Rectal smooth muscle tissue (tissue), 1 donor: ENCODE results near the gene SMTNL1.

Experiments used
- H3K27ac ChIP-seq: one replicate; pipeline ENCODE4 v1.7.0; 2013; ENCODE audit warnings: low read depth, low read length, inconsistent platforms
- H3K27me3 ChIP-seq: one replicate; pipeline ENCODE4 v1.7.0; 2013; ENCODE audit warnings: low read length; ENCODE audit not compliant: control insufficient read depth, insufficient read depth
- H3K36me3 ChIP-seq: one replicate; pipeline ENCODE4 v1.7.0; 2013; ENCODE audit warnings: low read length; ENCODE audit not compliant: control insufficient read depth, insufficient read depth
- H3K4me1 ChIP-seq: one replicate; pipeline ENCODE4 v1.7.0; 2013; ENCODE audit warnings: low read length; ENCODE audit not compliant: control insufficient read depth, insufficient read depth
- H3K4me3 ChIP-seq: one replicate; pipeline ENCODE4 v1.7.0; 2013; ENCODE audit warnings: low read length
- H3K9ac ChIP-seq: one replicate; pipeline ENCODE4 v1.7.0; 2013; ENCODE audit warnings: low read length

The SMTNL1 gene

DNA sequence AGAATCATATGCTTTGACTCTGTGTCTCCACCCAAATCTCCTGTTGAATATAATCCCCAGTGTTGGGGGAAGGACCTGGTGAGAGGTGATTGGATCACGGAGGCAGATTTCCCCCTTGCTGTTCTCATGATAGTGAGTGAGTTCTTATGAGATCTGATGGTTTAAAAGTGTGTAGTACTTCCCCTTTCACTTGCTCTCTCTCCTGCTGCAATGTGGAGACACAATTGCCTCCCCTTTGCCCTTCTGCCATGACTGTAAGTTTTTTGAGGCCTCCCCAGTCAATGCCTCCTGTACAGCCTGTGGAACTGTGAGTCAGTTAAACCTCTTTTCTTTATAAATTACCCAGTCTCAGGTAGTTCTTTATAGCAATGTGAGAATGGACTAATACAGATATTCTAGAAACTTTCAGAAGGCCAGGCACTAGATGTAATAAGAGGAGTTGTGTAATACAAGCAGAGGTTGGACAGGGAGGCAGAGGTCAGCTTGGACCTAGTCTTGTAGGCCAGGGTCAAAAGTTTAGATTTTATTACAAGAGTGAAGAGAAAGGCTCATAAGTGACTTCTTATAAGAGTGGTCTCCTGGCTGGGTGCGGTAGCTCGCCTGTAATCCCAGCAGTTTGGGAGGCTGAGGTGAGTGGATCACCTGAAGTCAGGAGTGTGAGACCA lies 50.8 kb downstream of the SMTNL1 start:
- Histone ChIP-seq H3K9ac (no peak overlapping the region), H3K4me3 (no peak overlapping the region), H3K27ac (no peak overlapping the region), H3K27me3 (no peaks in the 10 kb centered on the region), H3K4me1 (no peaks in the 10 kb centered on the region), H3K36me3 (no peaks in the 10 kb centered on the region)

DNA sequence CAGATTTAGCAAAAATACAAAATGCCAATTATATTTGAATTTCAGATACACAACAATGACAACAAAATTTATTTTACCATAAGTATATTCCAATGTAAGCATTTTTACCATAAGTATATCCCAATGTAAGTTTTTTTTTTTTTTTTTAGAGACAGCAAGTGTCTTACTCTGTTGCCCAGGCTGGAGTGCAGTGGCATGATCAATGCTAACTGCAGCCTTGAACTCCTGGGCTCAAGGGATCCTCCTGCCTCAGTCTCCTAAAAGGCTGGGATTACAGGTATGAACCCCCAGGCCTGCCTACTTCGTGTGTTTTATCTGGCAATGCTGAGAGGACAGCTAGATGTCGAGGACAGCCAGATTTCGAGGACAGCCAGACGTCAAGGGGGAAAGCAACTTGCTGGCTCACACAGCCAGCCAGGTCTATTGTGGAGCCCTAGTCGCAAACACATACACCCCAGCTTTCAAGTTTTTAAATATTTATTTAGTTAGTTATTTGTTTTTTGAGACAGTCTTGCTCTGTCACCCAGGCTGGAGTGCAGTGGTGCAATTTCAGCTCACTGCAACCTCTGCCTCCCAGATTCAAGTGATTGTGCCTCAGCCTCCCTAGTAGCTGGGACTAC lies 59.0 kb downstream of the SMTNL1 start:
- Histone ChIP-seq H3K9ac (no peak overlapping the region), H3K4me3 (no peak overlapping the region), H3K27ac (peak overlapping the region; percentile 89), H3K36me3 (no peaks in the 10 kb centered on the region), H3K27me3 (no peaks in the 10 kb centered on the region), H3K4me1 (peaks cover 9% of the 10 kb centered on the region)

GRCh38 chr11:57597461-57597915 lies 60.1 kb downstream of the SMTNL1 start, which contains the start of gene SERPING1:
TSS of gene SERPING1 (plus strand) at chr11:57597685. CDS start at chr11:57598271, 586 bp downstream.
- no peaks in the 10 kb centered on the region for H3K36me3 ChIP-seq
- H3K4me3 ChIP-seq = peak within 1 kb of the TSS; percentile 70
- H3K27me3 ChIP-seq = no peaks in the 10 kb centered on the region
- peak within 1 kb of the TSS; percentile 89 for H3K27ac ChIP-seq
- peak within 1 kb of the TSS; percentile 65 for H3K9ac ChIP-seq
- peaks cover 9% of the 10 kb centered on the region for H3K4me1 ChIP-seq

DNA sequence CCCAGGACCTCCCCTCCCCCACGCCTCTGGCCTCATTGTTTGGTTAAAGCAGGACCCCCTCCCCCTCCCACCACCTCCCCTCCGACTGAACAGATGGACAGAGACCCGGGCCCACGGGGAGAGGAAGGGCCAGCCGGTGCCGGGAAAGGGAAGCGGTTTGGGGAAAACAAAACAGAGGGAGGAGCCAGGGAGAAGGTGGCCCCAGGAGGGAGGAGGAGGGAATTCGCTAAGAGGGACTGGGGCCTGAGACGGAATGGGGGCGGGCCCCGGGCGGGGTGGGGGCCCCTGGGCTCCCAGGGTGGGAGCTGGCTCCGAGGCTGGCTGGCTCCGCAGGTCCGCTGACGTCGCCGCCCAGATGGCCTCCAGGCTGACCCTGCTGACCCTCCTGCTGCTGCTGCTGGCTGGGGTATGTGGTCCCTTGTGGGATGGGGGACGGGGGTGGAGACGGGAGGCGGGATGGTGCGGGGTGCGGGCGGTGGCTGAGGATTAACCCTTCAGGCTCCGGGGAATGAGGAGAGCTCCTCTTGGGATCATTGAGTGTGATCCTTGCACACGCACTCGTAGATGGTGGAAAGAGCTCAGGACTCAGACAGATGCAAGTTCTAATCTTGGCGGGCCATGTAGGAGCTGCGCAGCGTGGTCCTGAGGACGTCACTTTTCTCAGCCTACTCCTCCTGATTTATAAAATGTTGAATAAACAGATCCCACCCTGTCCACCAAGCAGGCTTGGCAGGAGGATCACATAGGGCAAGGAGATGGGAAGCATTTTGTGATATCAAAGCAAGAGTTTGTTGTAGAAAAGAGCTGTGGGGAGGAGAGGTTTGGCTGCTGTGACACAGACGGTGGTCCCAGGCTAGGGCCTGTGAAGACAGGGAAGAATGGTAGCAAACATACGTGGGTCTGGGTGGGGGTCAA lies 60.8 kb downstream of the SMTNL1 start:
- Histone ChIP-seq H3K27me3 (no peaks in the 10 kb centered on the region), H3K9ac (peak overlapping the region; percentile 65), H3K27ac (peak overlapping the region; percentile 89), H3K4me1 (peaks cover 9% of the 10 kb centered on the region), H3K36me3 (no peaks in the 10 kb centered on the region), H3K4me3 (peak overlapping the region; percentile 70)

- H3K4me1 ChIP-seq = peaks cover 9% of the 10 kb centered on the region
- peak overlapping the region; percentile 70 for H3K4me3 ChIP-seq
- H3K27me3 ChIP-seq = no peaks in the 10 kb centered on the region
- H3K36me3 ChIP-seq = no peaks in the 10 kb centered on the region
- H3K9ac ChIP-seq = no peak overlapping the region
- H3K27ac ChIP-seq = peak overlapping the region; percentile 89
These were observed 61.4 kb downstream of the SMTNL1 start for GRCh38 chr11:57598831-57599155.

DNA sequence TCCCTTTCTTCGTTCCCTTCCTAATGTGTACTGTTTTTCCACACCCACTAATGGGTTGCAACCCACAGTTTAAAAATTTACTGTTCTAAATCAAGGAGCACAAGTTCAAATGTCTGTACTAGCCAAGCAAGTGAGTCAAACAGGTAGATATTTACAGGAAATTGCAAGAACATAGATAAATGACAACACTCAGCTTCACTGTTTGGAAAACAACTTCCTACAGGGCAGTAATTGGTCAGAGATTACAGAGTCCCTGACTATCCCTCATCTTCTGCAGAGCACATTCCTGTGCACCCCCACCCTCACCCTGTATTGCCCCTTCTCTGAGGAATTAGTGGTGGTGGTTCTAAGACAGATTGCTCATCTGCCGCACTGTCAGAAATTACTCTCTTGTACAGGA lies 62.0 kb downstream of the SMTNL1 start:
- H3K4me1 ChIP-seq = peaks cover 9% of the 10 kb centered on the region
- no peaks in the 10 kb centered on the region for H3K36me3 ChIP-seq
- peak overlapping the region; percentile 89 for H3K27ac ChIP-seq
- no peak overlapping the region for H3K4me3 ChIP-seq
- no peak overlapping the region for H3K9ac ChIP-seq
- H3K27me3 ChIP-seq = no peaks in the 10 kb centered on the region
